Measurements from ENCODE around the gene KRTAP2-4.
"Not testable (repeated sequence)": the region's sequence is repeated elsewhere in the genome, so short reads cannot be mapped to it uniquely, and the experiment has no call there.

KRTAP2-4 gene

DNA sequence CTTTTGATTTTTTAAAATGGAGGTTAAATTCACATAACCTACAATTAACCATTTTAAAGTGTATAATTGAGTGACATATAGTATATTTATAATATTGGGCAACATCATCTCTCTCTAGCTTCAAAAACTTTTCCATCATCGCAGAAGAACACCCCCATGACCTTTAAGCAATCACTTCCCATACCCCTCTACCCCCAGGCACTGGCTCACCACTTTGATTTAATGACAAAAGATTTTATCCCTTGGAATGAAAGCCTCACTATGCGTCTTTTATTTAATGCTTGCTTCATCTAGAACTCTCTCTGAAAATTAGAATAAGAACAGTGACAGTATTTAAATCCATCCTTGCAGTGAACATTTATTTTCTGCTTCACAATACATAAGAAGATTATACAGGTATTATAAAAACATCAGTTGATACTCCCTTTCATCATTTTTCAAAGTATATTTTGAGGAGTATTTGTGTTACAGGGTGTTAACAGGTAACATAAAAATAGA is 27.8 kb downstream of the KRTAP2-4 start:
- no peak for DNase-seq

DNA sequence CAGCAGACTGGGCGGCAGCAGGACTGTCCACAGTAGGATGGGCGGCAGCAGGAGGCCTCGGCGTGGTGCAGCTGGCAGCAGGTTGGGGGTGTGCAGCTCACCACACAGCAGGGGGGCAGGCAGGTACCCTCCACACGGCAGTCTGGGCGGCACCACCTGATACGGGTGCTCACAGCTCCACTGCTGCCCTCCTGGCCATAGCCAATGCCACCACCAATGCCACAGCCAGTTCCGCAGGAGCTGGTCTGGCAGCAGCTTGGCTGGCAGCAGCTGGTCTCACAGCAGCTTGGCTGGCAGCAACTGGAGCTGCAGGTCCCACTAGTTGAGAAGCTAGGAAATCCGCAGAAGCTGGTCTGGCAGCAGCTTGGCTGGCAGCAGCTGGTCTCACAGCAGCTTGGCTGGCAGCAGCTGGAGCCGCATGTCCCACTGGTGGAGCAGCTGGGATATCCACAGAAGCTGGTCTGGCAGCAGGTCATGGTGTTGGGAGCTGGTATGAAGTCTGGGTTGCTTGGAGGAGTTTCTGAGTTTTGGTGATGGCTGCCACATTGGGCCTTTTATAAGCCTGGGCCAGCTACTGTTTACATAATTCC is 31.2 kb downstream of the KRTAP2-4 start, which contains the start of gene KRTAP1-3:
Gene KRTAP1-3, minus strand, starts transcription at position 529 of the 590 bp plus-strand sequence. Its CDS starts 53 bp downstream, at position 476.
- not testable (repeated sequence) for DNase-seq

DNA sequence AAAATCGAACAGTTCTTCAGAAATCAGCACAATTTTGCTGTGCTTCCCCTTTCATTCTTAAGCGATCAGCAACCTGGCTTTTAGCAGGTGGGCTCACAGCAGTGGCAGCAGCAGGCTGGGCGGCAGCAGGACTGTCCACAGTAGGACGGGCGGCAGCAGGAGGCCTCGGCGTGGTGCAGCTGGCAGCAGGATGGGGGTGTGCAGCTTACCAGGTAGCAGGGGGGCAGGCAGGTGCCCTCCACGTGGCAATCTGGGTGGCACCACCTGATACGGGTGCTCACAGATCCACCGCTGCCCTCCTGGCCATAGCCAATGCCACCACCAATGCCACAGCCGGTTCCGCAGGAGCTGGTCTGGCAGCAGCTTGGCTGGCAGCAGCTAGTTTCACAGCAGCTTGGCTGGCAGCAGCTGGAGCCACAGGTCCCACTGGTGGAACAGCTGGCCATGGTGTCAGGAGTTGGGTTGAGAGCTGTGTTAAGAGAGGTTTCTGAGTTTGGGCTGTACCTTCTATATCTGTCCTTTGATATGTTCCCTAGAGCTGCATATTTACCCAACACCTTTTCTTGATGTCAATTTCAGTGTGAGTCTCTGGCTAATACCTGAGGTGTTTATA is 35.9 kb downstream of the KRTAP2-4 start, which contains the start of gene KRTAP1-4:
Gene KRTAP1-4, minus strand, starts transcription at position 563 of the 613 bp plus-strand sequence. Its CDS starts 117 bp downstream, at position 446.
- DNase-seq, result no peak

DNA sequence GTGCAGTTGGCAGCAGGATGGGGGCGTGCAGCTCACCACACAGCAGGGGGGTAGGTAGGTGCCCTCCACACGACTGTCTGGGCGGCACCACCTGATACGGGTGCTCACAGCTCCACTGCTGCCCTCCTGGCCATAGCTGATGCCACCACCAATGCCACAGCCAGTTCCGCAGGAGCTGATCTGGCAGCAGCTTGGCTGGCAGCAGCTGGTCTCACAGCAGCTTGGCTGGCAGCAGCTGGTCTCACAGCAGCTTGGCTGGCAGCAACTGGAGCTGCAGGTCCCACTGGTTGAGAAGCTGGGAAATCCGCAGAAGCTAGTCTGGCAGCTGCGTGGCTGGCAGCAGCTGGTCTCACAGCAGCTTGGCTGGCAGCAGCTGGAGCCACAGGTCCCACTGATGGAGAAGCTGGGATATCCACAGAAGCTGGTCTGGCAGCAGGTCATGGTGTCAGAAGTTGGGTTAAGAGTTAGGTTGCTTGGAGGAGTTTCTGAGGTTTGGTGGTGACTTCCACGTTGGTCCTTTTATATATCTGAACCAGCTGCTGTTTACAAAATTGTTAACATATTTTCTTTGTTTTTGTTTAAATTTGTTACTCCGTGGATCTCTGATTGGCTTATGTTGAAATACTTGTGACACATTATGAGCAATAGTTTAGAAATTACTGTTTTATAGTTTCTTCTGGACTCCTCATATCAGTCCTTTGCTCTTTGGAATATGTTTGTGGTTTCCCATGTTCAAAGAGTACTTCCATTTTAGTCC is 38.8 kb downstream of the KRTAP2-4 start, which contains the start of gene KRTAP1-5:
Gene KRTAP1-5, minus strand, starts transcription at position 494 of the 757 bp plus-strand sequence. Its CDS starts 53 bp downstream, at position 441.
- DNase-seq, result no peak

DNA sequence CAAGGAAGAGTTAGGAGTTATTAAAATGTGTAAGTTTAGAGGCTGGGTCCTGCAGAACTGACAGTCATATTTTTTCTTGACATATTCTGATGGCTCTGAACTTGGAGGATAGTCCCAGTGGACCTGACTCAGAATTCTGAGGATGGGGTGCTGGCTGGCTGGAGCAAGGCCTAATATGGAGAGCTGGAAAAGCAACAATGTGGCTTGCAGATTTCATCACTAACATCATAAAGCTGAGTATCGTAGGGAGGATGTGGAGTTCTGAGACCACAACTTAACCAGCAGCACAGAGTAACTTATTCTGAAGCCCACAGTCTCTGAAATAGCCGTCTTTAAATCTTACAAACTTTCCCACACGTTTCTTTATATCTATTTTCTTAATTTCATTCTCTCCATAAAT is 41.0 kb downstream of the KRTAP2-4 start:
- no peak for DNase-seq

DNA sequence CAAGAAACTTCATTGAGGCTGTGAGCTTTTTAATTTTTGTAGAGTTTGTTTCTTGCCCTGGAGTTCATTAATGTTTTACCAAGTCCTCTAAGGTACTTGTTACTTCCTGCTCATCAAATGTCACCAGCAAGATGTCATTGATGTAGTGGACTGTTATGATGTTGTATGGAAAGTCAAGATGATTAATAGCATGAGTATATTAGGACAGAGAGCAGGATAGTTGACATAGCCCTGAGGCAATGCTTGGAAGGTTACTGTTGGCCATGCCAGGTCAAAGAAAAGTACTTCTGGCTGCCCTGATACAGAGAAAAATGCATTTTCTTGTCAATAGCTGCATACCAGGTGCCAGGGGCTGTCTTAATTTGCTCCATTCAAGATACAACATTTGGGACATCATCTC is 45.3 kb downstream of the KRTAP2-4 start:
- no peak for DNase-seq

DNA sequence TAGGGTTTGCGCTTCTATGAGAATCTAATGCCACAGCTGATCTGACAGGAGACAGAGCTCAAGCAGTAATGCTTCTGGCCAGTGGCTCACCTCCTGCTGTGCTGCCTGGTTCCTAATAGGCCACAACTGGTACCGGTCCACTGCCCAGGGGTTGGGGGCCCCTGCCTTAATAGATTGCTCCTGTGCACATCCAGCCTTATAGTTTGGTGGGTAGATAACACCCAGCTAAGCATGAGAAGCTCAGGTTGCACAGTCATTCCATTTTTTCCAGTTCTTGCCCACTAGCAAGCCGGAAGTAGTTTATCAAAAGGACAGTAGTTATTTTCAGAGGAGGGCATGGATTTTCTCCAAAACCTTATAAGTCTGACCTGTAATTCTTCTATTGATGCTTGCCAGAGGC is 46.3 kb downstream of the KRTAP2-4 start:
- no peak for DNase-seq

DNA sequence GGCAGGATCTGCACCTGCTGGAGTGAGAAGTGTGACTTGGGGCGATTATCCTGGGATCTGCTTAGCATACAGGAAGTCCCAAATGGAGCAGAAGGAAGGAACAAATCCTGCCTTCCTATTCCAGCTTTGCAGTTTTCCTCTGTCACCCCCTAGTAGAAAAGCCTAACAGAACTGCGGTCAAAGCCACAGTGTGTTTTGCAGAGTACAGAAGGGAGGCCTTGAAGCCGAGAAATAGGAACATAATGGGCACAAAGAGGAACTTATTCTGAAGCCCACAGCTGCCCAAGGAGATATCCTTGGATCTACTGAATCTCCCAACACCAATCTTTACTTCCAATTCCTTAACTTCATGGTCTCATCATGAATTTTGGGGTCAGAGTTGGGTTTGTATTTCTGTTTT is 47.1 kb downstream of the KRTAP2-4 start:
- no peak for DNase-seq

DNA sequence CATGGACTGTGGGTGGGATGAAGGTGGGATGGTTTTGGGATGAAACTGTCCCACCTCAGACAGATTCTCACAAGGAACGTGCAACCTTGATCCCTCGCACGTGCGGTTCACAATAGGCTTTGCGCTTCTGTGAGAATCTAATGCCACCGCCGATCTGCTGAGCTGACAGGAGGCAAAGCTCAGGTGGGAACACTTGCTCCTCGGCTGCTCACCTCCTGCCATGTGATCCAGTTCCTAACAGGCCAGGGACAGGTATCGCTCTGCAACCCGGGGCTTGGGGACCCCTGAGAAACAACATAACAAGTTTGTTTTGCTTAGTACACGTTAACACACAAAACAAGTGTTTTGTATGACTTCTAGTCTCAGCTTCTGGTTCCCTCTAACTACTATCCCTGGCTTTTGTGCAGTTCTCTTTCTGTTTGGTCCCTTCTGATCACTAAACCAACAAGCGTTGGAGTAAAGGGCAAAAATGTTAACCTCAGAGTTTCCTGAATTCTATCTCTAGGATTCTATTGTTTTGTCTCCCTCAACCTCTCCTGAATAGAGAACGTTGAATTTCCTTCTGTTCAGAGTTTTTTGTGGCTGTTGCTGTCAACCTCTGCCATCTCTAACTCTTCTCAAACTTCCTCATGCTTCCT is 49.0 kb downstream of the KRTAP2-4 start:
- no peak for DNase-seq

DNA sequence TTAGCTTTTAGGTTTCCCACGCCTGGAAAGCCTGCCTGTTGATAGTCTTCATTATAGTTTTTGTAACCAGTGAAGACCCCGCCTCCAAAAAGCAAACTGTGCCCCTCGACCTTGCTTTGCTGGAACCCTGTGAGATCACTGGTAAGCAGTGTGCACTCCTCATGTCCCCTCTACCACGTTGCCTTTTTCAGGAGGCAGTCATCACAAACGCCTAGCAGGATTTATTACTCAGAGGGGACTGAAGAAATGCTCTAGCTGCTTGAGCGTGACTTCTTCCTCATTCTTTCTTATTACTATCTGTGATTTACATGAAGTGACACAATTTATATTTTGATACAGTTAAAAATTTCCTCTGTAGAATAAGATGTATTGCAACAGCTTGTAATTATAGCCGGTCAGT is 50.2 kb downstream of the KRTAP2-4 start:
- DNase-seq, result no peak

All from nucleus accumbens (tissue), 56 donors.